HL-60 (cell line): ENCODE data around the gene PTPN13.

Source experiments
- CTCF ChIP-seq: IDR thresholded peaks from one replicate; pipeline ENCODE4 v1.5.1; 2011; ENCODE audit warnings: low read length, control low read depth, inconsistent platforms; ENCODE audit not compliant: insufficient read depth
- POLR2AphosphoS5 ChIP-seq: IDR thresholded peaks from 2 replicates; pipeline ENCODE4 v1.6.1; 2012; ENCODE audit warnings: low read depth

- no peak for TF ChIP-seq CTCF
- TF ChIP-seq POLR2AphosphoS5 = no peak
These were observed 33.7 kb upstream of the PTPN13 start for GRCh38 chr4:86560447-86560846.
